GM19025 (cell line): ENCODE results near the gene UBXN11.

ENCODE experiments used
- ATAC-seq: cut with Tn5 transposase; IDR thresholded peaks from one replicate; pipeline ENCODE4 v1.9.1; 2021; ENCODE audit warnings: mild to moderate bottlenecking, low read depth, moderate library complexity; ENCODE audit not compliant: unreplicated experiment

Gene UBXN11

DNA sequence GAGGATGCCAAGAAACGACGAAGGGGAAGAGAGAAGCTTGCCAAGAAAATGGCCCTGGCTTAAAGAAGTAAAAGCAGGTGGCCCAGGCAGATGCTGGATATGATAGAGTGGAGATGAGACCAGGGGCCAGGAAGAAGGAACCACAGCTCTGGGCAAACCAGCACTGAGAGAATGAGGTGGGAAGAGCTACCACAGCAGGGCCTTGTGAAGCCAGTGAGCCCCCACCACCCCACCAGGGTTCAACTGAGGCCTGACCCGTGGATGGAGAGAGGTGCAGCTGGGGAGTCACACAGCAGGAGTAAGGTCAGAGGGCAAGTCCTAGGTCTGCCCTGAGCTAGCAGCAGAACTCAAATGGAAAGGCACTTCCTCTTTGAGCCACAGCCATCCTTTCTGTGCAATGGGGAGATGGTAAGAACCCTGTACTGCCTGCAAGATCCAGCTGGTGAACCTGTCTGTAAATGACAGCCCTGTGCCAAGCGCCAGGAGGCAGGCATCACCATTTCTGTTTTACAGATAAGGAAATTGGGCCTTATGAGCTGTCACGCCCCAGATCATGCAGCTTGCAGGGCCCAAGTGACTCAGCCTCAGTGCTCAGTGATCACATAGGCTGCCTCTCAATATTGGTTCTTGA is 18.0 kb downstream of the UBXN11 start:
- no peak for ATAC-seq

DNA sequence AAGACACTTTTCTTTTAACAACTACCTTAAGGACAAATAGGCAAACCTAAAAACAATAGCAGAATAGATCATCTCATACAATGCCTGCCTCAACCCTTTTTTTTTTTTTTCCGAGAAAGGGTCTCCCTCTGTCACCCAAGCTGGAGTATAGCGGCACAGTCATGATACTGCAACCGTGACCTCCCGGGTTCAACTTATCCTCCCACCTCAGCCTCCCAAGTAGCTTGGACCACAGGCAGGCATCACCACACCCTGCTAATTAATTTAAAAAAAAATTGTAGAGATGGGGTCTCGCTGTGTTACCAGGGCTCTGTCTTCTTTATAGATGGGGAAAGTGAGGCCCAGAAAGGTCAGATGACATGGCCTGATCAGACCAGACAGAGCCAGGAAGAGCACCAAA is 18.6 kb downstream of the UBXN11 start:
- no peak for ATAC-seq

DNA sequence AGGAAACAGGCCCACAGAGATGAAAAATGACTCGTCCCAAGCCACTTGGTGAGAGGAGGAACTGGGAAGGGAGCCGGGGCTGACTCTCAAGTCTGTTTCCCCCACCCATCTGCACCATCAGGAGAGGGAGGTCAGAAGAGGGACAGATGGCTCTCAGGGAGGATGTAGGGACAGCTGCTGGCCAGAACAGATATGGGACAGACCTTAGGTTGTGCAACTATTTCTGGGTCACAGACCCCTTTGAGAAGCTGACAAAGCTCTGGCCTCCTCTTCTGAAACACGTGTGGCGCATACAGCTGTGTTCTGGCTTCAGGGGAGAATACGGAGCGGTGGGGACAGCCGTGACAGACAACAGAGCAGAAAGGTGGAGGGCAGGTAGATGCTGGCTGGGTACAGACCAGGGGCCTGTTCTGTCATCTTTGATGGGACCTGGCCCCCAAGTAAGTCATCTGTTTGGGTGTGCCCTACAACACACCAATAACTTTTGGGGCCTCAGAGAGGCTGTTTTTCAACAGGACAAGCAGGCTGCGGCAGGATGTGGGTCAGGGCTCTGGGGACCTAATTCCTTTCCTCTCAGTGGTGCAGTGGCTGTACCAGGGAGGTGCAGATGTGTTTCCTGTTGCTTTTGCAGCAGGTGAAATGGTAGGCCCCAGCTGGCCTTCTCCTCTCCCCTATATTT is 19.3 kb downstream of the UBXN11 start:
- peak; percentile 44 for ATAC-seq

DNA sequence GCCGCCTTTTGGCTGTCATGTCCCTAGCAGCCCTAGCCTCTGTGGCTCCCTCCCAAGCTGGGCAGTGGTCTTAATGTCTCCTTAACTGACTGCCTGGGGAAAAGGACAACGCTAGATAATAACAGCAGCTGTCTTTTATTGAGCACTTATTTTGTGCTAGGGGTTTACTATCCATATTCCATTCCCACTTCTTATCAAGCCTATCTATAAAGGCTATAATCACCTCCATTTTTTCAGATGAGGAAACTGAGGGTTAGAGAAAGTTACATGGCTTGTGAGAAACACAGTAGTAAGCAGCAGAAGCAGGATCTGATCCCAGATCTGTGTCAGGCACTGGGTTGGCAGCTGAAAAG is 20.4 kb downstream of the UBXN11 start:
- ATAC-seq, result no peak

DNA sequence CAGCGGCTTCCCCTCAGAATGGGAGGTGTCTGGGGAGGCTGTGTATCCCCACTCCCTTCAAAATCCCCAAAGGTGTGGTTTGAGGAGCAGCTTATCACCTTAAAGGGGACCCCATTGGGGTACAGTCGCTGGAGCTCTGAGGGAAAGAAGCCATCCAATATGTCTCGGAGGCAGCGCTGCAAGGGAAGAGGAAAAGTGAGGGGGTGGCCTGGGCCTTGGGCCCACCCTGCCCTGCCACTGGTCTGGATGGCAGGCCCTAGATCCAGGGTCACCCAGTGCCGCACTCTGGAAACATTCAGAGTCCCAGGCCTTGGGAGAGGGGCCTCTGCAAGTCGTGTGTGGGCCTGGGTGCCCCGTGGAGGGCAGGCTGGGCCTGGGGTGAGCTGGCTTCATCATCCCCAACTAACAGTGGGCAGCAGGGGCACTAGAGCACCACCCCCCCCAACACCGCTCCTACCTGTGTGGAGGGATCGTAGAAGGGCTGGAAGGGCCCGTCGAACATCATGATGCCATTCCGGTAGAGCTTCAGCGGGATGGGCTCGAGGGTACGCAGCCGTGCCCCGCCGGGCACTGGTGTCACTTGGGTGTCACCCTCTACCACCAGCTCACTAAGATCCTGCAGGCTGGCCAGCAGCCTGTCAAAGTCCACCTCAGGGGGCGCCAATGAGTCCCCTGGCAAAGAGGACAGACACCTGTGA is 20.9 kb downstream of the UBXN11 start:
- ATAC-seq, result no peak

DNA sequence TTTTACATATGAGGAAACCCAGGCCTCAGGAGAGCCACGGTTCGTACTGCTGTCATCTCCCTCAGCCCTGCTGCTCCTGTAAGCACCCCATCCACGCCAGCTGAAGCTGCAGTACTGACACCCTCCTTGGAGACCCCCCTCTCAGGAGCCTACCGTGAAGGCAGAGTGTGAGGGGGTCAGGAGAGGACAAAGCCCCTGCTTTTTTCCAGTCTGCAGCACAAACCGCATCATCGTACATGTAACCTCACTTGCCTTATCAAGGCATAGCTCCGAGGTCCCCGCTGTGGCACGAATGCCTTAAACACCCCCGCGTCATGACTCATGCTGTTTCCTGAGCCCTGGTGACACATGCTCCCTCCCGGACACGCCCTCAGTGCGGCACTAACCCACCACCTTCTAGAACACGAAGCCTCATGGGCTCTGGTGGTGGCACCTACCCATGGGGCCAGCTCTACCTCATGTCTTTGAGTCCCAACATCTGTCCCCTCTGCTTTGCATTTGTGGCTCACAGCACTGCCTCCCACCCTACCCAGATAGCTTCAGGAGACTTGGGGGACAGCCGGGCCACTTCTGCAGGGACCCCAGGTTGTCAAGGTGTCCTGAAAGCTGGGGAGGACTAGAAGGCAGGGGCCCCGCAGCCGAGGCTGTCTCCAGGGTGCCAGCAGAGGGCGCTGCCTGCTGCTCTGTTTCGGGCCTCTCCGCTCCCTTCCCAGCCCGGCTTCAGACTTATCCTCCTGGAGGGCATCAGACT is 21.7 kb downstream of the UBXN11 start:
- no peak for ATAC-seq

DNA sequence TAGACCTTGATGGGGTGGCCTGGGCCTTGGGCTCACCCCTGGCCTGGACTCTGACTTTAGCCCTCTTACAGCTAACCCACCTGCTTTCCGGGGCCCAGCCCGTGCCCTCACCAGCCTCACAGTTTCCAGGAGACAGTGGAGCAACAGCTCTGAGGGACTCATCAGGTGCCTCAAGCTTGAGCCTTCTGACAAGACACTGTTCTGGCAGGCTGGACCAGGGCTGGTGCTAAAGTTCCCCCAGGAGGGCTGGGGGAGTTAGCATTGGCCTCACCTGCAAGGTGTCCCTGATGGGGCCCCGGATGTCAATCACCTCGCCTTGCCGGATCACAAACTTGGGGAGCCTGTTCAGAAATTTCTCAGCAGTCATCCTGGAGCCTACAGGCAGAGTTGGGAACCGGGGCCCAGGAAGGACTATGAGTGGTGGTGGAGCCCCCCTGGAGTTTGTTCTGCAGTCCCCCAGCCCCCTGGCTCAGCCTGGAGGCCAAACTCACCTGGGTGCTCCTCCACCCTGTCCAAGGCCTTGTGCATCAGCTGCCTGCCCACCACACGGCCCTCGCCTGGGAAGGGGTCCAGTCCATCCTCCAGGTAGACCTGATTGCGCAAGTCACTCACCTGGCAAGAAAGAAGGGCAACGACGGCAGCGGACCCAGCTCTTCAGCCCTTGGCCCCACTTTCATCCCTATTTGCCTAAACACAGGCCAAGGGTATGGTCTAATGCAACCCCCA is 22.4 kb downstream of the UBXN11 start:
- no peak for ATAC-seq

DNA sequence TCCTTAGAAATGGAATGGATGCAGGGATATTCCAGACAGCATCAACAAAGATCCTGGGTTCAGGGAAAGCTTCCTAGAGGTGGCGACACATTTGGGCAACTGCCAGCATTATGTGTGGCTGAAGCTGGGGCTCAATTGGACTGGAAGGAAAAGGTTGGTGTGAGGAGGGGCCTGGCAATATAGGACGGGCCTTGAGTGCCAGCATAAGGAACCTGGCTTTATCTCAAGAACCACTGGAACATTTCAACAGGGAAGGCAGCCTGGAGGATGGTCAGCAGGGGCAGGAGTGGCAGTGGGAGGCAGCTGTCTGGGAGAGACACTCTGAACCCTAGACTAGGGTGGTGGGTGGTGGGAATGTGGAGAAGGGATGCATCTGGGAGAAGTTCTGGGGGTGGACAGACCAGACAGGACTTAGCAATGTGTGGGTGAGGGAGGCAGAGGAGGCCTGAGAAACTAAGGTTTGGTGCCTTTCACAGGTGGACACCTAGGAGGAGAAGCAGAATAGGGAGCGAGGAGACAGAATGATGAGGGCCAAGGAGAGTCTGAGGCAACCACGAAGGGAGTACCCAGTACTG is 23.1 kb downstream of the UBXN11 start:
- ATAC-seq, result no peak

DNA sequence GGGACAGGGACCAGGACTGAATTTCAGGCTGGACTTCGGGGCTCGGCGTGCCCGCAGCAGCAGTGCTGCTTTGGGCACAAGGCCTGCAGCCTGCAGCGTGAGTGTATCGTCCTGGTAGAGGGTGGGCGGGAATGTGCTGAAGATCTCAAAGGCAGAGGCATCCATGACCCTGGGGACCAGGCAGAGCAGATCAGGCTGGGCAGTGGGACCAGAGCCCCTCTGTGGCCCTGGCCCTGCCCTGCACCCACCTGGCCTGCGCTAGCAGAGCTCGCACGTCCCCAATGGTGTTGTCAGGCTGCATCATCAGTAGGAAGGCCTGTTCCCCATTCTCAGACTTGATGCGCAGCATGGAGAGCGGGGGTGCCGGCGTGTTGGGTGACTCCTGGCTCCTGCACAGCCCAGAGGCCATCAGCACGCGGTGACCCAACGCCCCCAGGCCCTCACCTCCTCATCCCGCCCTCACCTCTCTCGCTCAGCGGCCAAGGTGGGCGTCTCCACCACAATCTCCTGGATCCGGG is 24.0 kb downstream of the UBXN11 start:
- ATAC-seq, result no peak

DNA sequence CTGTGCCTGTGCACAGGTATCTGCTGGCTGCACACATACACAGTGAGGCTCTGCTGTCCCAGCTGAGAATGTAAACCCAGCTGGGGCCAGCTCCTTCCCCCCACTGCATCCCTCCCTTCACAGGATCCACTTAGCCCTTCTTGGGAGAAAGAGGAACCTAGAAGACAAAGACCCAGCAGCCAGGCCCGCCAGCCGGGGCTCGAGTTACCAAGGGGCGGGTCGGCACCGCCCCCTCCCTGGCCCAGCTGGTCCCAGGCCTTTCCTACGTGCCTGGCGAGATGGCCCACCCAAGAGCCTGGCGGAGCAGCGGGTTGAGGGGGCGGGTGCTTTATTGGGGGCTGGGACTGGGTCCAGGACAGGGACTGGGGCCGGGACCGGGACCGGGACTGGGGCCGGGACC is 24.5 kb downstream of the UBXN11 start:
- no peak for ATAC-seq

DNA sequence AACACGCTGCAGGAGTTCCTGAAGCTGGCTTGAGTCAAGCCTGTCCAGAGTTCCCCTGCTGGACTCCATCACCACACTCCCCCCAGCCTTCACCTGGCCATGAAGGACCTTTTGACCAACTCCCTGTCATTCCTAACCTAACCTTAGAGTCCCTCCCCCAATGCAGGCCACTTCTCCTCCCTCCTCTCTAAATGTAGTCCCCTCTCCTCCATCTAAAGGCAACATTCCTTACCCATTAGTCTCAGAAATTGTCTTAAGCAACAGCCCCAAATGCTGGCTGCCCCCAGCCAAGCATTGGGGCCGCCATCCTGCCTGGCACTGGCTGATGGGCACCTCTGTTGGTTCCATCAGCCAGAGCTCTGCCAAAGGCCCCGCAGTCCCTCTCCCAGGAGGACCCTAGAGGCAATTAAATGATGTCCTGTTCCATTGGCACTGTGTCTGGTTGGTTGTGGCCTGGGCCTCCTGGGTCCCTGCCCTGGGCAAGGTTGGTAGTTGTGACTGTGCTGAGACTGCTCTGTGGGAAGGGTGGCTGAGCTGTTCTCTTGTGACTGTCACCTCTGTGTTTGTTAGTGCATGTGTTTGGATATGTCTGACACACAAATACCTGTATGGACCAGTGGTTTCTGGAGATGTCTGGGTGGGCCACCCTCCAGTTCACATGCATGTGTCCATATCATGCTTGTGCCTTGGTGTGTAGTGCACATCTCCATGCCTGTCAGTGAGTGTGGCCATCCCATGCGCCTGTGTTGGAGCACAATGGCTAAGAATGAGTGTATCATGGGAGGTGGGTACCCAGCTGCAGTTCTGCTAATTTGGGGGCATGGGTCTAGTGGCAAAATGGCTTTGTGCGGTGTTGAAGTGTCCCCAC is 25.1 kb downstream of the UBXN11 start:
- ATAC-seq, result no peak

DNA sequence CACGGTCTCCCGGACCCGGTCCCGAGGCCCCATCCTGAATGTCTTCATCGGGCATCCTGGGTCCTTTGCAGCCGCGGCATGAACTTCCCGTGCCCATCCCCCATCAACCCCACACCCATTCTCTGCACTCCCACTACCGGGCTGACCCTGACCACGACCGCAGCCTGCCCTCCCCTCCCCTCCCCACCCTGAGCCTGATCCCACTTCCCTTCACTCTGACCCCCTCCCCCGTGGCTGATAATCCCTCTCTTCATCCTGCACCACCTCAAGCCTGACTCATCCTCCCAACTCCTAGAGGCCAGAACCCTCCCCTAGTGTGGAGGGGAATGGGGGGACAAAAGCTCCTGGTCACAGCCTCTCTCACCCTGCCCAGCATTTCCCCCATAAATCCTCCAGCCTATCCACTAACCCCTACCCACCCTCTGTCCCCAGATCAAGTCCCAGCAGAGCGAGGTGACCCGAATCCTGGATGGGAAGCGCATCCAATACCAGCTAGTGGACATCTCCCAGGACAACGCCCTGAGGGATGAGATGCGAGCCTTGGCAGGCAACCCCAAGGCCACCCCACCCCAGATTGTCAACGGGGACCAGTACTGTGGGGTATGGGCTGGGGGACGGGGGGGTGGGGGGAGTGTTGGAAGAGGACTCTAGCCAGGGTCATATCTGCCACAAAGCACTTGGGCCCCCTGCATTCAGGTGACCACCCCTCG is 25.9 kb downstream of the UBXN11 start:
- ATAC-seq, result no peak

DNA sequence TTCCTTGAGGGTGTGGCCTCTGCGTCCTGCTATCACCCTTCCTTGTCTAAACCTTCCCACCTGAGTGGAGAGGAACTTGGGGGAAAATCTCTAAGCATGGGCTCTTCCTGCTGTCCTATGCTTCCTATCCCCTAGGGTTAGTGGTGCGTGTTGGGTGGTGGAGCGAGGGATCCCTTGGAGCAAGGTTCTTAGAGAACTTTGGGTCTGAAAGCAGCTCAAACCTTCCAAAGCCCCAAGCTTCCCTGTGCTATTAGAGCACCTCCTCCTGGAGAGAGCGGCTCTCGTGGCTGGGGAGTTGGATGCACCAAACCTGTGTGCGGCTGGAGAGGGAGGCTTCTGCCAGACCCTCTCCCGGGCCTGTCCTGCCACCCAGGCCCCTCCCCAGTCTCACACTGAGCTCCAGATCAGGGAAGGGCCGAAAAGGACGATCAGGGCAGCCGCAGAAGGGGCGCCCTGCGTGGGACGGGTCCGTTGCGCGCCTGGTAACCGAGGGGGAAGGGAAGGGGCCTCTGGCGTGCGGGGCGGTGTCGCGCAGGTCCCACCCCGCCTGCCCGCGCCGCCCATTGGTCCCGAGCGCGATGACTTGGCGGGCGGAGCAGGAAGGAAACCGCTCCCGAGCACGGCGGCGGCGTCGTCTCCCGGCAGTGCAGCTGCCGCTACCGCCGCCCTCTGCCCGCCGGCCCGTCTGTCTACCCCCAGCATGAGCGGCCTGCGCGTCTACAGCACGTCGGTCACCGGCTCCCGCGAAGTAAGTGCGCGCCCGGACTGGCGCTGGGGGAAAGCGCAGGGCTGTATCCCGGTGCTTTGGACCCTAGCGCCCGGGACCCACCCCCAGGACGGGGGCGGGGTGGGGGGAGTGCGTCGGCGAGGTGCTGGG is 26.7 kb downstream of the UBXN11 start, which contains the start of gene SH3BGRL3:
TSS of gene SH3BGRL3 (plus strand) at position 631 of the 877 bp plus-strand sequence. CDS start at position 701, 70 bp downstream.
- peak; percentile 77 for ATAC-seq

DNA sequence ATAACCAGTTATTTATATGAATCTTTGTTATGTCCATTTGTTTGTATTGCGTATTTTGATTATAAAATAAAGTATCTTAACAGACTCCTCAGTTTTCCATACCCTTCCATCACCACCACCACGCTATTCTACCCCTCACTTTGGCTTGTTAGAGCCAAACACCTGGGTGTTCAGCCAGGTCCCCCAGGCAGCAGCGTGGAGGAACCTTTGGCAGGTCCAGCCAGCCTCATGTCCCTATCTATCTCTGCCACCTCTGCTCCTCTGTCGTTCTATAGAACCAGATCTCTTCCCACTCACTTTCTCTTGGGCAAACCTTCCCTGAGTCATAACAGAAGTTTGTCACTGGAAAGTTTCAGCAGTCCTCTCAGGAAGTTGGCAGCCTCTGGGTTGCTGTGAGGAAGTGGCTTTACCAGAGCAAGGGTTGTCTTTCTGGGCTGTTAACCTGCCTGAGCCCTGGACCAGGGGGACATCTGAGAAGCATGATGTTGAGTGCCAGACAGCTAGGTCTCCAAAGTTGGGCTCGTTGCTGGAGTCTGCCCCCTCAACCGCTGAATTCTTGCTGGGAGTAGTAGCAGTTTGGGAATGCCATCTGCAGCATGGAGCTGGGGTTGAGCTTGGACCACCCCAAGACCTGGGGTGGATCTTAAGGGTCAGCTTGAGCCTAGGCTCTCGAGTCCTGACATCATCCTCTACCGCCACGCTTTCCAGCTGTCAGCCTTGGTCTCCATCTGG is 27.5 kb downstream of the UBXN11 start:
- no peak for ATAC-seq

DNA sequence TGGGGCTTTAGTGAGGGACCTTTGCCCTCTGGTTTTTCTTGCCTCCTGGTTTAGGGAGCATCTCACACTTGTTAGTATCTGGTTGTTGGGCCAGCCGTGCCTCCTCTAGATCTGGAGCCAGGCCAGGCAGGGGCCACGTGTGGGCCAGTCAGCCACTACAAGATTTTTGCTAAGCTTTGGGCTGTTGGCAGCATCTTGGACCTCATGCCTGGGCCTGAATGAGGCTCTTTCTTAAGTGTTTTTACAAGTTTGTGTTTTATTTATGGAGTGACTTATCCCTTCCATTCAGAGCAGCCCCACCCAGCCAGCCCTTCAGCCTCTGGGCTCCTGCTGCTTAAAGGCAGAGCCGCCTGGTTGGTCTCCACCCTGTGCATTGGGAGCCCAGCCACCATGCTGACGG is 28.1 kb downstream of the UBXN11 start:
- ATAC-seq, result no peak

DNA sequence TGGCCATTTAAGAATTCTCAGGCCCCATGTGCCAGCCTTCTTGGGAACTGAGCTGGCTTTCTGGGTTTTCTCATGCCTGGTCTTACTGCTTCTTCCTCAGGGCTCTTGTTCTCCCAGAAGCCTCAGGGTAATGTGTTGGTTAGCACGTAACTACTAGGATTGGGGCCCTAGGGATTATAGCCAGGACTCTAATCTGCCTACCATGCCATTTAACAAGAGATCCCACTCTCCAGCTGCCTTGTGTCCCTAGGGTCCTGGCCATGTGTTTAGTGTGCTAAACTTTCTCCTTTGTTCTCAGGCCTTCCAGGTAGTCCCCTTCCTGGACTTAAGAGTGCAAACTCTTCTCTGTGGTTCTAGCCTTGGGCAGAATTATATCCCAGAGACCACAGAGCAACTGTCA is 28.7 kb downstream of the UBXN11 start:
- no peak for ATAC-seq

DNA sequence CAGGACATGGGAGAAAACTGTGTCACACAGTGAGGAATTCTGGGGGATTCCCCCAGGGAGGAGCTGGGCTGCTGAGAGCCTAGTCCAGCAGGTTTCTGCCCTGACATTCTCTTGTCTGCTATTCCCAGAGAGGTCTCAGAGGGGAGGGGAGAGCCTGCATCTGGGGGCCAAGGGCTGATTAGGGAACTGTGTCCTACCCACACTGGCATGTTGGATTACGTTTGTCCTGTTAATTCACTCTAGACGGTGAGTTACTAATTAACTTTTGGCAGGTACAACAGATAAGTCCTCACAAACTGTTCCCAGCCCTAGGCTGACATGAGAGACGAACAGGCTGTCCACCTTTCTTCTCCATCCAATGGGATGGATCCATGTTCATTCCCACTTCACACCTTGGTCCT is 29.2 kb downstream of the UBXN11 start:
- ATAC-seq, result no peak
